OCI-LY1 (cell line): ENCODE measurements around the gene PCBP3.

Experiments used
- H2AFZ ChIP-seq: fragments of 200-600 bp; sonication (generic), shearing (Covaris generic); 2 replicates; pipeline ENCODE4 v1.6.0; 2014; ENCODE audit warnings: antibody characterized with exemption, mild to moderate bottlenecking, low read length
- H3F3A ChIP-seq: fragments of 200-600 bp; sonication (generic), shearing (Covaris generic); 2 replicates; pipeline ENCODE4 v1.6.0; 2014; ENCODE audit warnings: mild to moderate bottlenecking, antibody characterized with exemption, low read length, moderate library complexity; ENCODE audit not compliant: insufficient read depth
- H3K27ac ChIP-seq: fragments of 200-600 bp; sonication (generic); 2 replicates; pipeline ENCODE4 v1.5.1; 2014; ENCODE audit warnings: low read length, mixed run types, mild to moderate bottlenecking, low read depth; ENCODE audit not compliant: poor library complexity, severe bottlenecking
- H3K27me3 ChIP-seq: fragments of 200-600 bp; sonication (generic); 2 replicates; pipeline ENCODE4 v1.6.0; 2014; ENCODE audit warnings: antibody characterized with exemption, mild to moderate bottlenecking, low read length, moderate library complexity; ENCODE audit not compliant: insufficient read depth
- H3K36me3 ChIP-seq: fragments of 200-600 bp; sonication (generic); 2 replicates; pipeline ENCODE4 v1.6.1; 2014; ENCODE audit warnings: mild to moderate bottlenecking, antibody characterized with exemption, low read length, moderate library complexity, mixed read lengths; ENCODE audit not compliant: insufficient read depth
- H3K4me1 ChIP-seq: fragments of 200-600 bp; sonication (generic); 2 replicates; pipeline ENCODE4 v1.5.1; 2014; ENCODE audit warnings: mild to moderate bottlenecking, low read length, moderate library complexity; ENCODE audit not compliant: insufficient read depth, severe bottlenecking
- H3K4me2 ChIP-seq: fragments of 200-600 bp; sonication (generic), shearing (Covaris generic); 2 replicates; pipeline ENCODE4 v1.6.1; 2014; ENCODE audit warnings: low read length
- H3K4me3 ChIP-seq: fragments of 200-600 bp; sonication (generic); 2 replicates; pipeline ENCODE4 v1.5.1; 2014; ENCODE audit warnings: low read length, low read depth, mild to moderate bottlenecking, mixed read lengths; ENCODE audit not compliant: poor library complexity, severe bottlenecking
- H3K79me2 ChIP-seq: fragments of 200-600 bp; shearing (Covaris generic); 2 replicates; pipeline ENCODE4 v1.6.1; 2016; ENCODE audit warnings: mixed run types, low read length, mixed read lengths; ENCODE audit not compliant: insufficient read depth
- H3K9ac ChIP-seq: fragments of 200-600 bp; sonication (generic), shearing (Covaris generic); 2 replicates; pipeline ENCODE4 v1.6.1; 2014; ENCODE audit warnings: mild to moderate bottlenecking, low read length, mixed read lengths
- H3K9me2 ChIP-seq: fragments of 200-600 bp; sonication (generic), shearing (Covaris generic); 2 replicates; pipeline ENCODE4 v1.6.1; 2014; ENCODE audit warnings: low read depth, mild to moderate bottlenecking, low read length, mixed read lengths
- H3K9me3 ChIP-seq: fragments of 200-600 bp; shearing (Covaris generic); 2 replicates; pipeline ENCODE4 v1.6.1; 2014; ENCODE audit warnings: low read length, mixed read lengths
- H4K20me1 ChIP-seq: fragments of 200-600 bp; sonication (generic), shearing (Covaris generic); 2 replicates; pipeline ENCODE4 v1.6.0; 2016; ENCODE audit warnings: mild to moderate bottlenecking, low read length; ENCODE audit not compliant: insufficient read depth
- EZH2 ChIP-seq: fragments of 200-600 bp; sonication (generic), shearing (Covaris generic); IDR thresholded peaks from 2 replicates; pipeline ENCODE4 v1.8.0; 2017; ENCODE audit warnings: borderline replicate concordance, mixed run types, mild to moderate bottlenecking, antibody characterized with exemption, low read length, moderate library complexity, mixed read lengths
- TF ChIP-seq, protein P1 (sequence below): fragments of 200-600 bp; sonication (generic), shearing (Covaris generic); IDR thresholded peaks from 2 replicates; pipeline ENCODE4 v1.5.1; 2017; ENCODE audit warnings: mild to moderate bottlenecking, antibody characterized with exemption, low read length, moderate library complexity, mixed read lengths

The PCBP3 gene

GRCh38 chr21:45766501-45766900 lies 123.0 kb downstream of the PCBP3 start:
- H3K4me2 ChIP-seq: no peak overlapping the region
- no peaks in the 10 kb centered on the region for H3K4me1 ChIP-seq
- no peaks in the 10 kb centered on the region for H3K9me2 ChIP-seq
- no peaks in the 10 kb centered on the region for H3K36me3 ChIP-seq
- no peak overlapping the region for H3K4me3 ChIP-seq
- H2AFZ ChIP-seq: no peak overlapping the region
- H3K79me2 ChIP-seq: no peaks in the 10 kb centered on the region
- H3K27me3 ChIP-seq: 0 out of 2 replicates have a peak, but pooled peaks cover 3% of the 10 kb centered on the region
- no peak overlapping the region for H3K27ac ChIP-seq
- no peak overlapping the region for H3K9ac ChIP-seq
- H3F3A ChIP-seq: no peaks in the 10 kb centered on the region
- no peaks in the 10 kb centered on the region for H4K20me1 ChIP-seq
- H3K9me3 ChIP-seq: no peaks in the 10 kb centered on the region
- no peak for TF ChIP-seq EZH2
- TF ChIP-seq, protein P1, sequence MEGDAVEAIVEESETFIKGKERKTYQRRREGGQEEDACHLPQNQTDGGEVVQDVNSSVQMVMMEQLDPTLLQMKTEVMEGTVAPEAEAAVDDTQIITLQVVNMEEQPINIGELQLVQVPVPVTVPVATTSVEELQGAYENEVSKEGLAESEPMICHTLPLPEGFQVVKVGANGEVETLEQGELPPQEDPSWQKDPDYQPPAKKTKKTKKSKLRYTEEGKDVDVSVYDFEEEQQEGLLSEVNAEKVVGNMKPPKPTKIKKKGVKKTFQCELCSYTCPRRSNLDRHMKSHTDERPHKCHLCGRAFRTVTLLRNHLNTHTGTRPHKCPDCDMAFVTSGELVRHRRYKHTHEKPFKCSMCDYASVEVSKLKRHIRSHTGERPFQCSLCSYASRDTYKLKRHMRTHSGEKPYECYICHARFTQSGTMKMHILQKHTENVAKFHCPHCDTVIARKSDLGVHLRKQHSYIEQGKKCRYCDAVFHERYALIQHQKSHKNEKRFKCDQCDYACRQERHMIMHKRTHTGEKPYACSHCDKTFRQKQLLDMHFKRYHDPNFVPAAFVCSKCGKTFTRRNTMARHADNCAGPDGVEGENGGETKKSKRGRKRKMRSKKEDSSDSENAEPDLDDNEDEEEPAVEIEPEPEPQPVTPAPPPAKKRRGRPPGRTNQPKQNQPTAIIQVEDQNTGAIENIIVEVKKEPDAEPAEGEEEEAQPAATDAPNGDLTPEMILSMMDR: no peak

- no peaks in the 10 kb centered on the region for H3F3A ChIP-seq
- H3K27me3 ChIP-seq: 0 out of 2 replicates have a peak, but pooled peaks cover 3% of the 10 kb centered on the region
- no peak overlapping the region for H3K27ac ChIP-seq
- H3K9me2 ChIP-seq: no peaks in the 10 kb centered on the region
- TF ChIP-seq, protein P1: no peak
- TF ChIP-seq EZH2: no peak
- H3K9me3 ChIP-seq: no peaks in the 10 kb centered on the region
- no peaks in the 10 kb centered on the region for H3K4me1 ChIP-seq
- no peak overlapping the region for H3K9ac ChIP-seq
- H3K36me3 ChIP-seq: no peaks in the 10 kb centered on the region
- H2AFZ ChIP-seq: no peak overlapping the region
- no peak overlapping the region for H3K4me2 ChIP-seq
- no peaks in the 10 kb centered on the region for H3K79me2 ChIP-seq
- no peak overlapping the region for H3K4me3 ChIP-seq
- H4K20me1 ChIP-seq: no peaks in the 10 kb centered on the region
Observed at GRCh38 chr21:45767071-45768006, 123.8 kb downstream of the PCBP3 start.

DNA sequence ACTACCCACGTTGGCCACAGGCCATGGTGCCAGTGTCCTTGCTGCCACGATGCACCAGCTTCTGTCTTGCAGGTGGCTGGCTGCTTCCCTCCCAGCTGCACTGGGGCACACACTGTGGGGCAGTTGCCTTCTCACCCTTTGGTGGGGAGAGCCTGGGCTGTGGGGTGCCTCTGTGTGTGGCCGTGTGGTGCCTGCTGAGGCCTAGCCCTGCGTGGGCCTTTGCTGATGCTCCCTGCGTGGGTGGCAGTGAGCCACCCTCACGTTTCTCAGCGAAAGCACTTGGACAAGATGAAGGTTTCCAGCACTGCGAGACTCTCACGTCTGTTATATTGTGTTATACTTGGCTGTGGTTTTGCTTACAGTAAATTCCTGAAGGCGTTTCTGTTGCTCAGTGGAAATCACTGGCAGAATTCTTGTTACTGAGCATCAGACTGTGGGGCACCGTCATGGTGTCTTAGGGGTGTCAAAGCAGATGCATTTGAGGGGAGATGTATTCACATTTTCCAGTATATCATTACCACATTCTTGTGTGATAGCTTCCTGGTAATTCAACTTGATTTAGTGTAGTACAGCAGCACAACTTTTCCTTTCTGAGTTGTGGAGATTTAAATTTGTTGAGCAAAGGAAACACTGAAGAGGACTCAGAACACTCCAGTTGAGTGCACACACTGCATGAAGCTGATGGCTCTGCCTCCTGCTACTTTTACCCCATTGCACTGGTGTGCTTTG lies 124.7 kb downstream of the PCBP3 start:
- H3K4me2 ChIP-seq: no peak overlapping the region
- no peaks in the 10 kb centered on the region for H3K4me1 ChIP-seq
- no peak for TF ChIP-seq EZH2
- TF ChIP-seq, protein P1: no peak
- no peak overlapping the region for H3K4me3 ChIP-seq
- no peaks in the 10 kb centered on the region for H3K36me3 ChIP-seq
- H3K9me3 ChIP-seq: no peaks in the 10 kb centered on the region
- H3K27me3 ChIP-seq: 0 out of 2 replicates have a peak, but pooled peaks cover 3% of the 10 kb centered on the region
- H3K79me2 ChIP-seq: no peaks in the 10 kb centered on the region
- no peak overlapping the region for H2AFZ ChIP-seq
- no peaks in the 10 kb centered on the region for H3K9me2 ChIP-seq
- no peaks in the 10 kb centered on the region for H3F3A ChIP-seq
- H3K9ac ChIP-seq: no peak overlapping the region
- no peak overlapping the region for H3K27ac ChIP-seq
- no peaks in the 10 kb centered on the region for H4K20me1 ChIP-seq
